Astrocyte of the hippocampus (primary cell): ENCODE data around the gene RHBDL2.
"Not testable (repeated sequence)": the region's sequence is repeated elsewhere in the genome, so short reads cannot be mapped to it uniquely, and the experiment has no call there.

Experiments
- DNase-seq: peaks from one replicate; pipeline ENCODE4 v3.0.0; 2011; ENCODE audit warnings: low read depth, low spot score

Gene RHBDL2

GRCh38 chr1:38885092-38885491 is 56.5 kb downstream of the RHBDL2 start:
- DNase-seq: no peak

- DNase-seq: no peak
These were observed 60.1 kb downstream of the RHBDL2 start, which contains the start of gene GJA9 for GRCh38 chr1:38881487-38881886. Gene GJA9 (minus strand): TSS chr1:38881587. CDS start chr1:38876098, 5,489 bp downstream.

GRCh38 chr1:38875811-38876210 is 65.8 kb downstream of the RHBDL2 start:
- DNase-seq: no peak

- peak; percentile 99 for DNase-seq
These were observed 68.3 kb downstream of the RHBDL2 start, which contains the start of gene MYCBP for GRCh38 chr1:38873027-38873969. Gene MYCBP (minus strand): TSS chr1:38873348. CDS start chr1:38873305, 43 bp downstream.

- peak; percentile 37 for DNase-seq
These were observed 69.1 kb downstream of the RHBDL2 start for GRCh38 chr1:38872401-38873026.

- DNase-seq: no peak
These were observed 70.6 kb downstream of the RHBDL2 start for GRCh38 chr1:38870996-38871395.

- no peak for DNase-seq
These were observed 74.4 kb downstream of the RHBDL2 start for GRCh38 chr1:38867208-38867607.

GRCh38 chr1:38865112-38865715 is 76.4 kb downstream of the RHBDL2 start:
- no peak for DNase-seq

- DNase-seq: no peak
These were observed 81.2 kb downstream of the RHBDL2 start for GRCh38 chr1:38860454-38860795.

- DNase-seq: peak; percentile 100
These were observed 81.8 kb downstream of the RHBDL2 start, which contains the start of gene RRAGC for GRCh38 chr1:38859561-38860453. Gene RRAGC (minus strand): TSS chr1:38859772. CDS start chr1:38859646, 126 bp downstream.

- DNase-seq: peak; percentile 65
These were observed 82.6 kb downstream of the RHBDL2 start for GRCh38 chr1:38858833-38859560.

- no peak for DNase-seq
These were observed 88.8 kb downstream of the RHBDL2 start for GRCh38 chr1:38852780-38853179.

- DNase-seq: no peak
These were observed 93.6 kb downstream of the RHBDL2 start for GRCh38 chr1:38848071-38848470.

- no peak for DNase-seq
These were observed 95.4 kb downstream of the RHBDL2 start for GRCh38 chr1:38846210-38846609.

GRCh38 chr1:38845088-38845487 is 96.5 kb downstream of the RHBDL2 start:
- not testable (repeated sequence) for DNase-seq

- no peak for DNase-seq
These were observed 101.3 kb downstream of the RHBDL2 start for GRCh38 chr1:38840281-38840680.

GRCh38 chr1:38839363-38839762 is 102.3 kb downstream of the RHBDL2 start:
- DNase-seq: no peak

GRCh38 chr1:38836316-38836715 is 105.3 kb downstream of the RHBDL2 start:
- not testable (repeated sequence) for DNase-seq
